HG03025 (cell line): ENCODE measurements around the gene MTHFSD.
"Not testable (repeated sequence)": the region's sequence is repeated elsewhere in the genome, so short reads cannot be mapped to it uniquely, and the experiment has no call there.

Experiments used
- ATAC-seq: cut with Tn5 transposase; IDR thresholded peaks from one replicate; pipeline ENCODE4 v1.9.1; 2021; ENCODE audit warnings: mild to moderate bottlenecking, moderate library complexity; ENCODE audit not compliant: unreplicated experiment, low FRiP score

MTHFSD gene, protein sequence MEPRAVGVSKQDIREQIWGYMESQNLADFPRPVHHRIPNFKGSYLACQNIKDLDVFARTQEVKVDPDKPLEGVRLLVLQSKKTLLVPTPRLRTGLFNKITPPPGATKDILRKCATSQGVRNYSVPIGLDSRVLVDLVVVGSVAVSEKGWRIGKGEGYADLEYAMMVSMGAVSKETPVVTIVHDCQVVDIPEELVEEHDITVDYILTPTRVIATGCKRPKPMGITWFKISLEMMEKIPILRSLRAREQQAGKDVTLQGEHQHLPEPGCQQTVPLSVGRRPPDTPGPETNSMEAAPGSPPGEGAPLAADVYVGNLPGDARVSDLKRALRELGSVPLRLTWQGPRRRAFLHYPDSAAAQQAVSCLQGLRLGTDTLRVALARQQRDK

DNA sequence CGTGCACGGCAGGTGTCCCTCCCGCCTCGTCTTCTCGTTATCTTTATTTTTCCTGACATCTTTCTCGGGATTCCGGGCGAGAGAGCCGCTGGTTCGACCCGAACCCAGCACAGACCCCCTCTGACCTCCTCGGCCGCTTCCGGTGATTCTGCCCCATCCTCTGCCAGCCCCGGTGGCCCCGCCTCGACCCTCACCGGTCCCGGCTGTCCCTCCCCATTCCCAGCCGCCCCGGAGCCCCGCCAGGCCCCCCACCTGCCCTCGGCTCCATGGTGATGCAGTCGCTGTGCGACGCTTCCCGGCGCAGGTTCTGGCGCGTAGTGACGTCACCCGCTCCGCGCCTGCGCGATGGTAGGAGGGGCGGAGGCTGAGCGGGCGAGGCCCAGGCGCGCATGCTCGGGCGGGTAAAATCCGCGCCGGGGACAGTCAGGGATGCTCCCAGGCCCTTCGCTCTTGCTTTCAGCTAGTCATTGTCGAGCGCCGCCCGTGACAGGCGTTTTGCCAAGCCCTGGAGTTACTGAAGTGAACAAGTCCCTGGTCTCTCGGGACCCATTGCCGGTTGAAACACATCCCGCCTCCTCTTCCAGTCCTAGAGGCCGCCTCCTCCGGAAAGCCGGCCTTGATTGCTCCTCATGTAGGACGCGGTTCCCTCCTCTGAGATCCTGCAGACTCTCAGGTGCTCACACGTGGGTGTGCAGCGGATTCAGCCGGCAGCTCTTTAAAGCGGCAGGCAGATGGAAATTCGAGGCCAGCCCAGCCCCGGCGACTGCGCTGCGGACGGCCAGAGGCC, at the start of gene MTHFSD:
Gene MTHFSD (minus strand): TSS at position 319 of the 787 bp plus-strand sequence. CDS start 51 bp downstream, at position 268.
- peak; percentile 85 for ATAC-seq

DNA sequence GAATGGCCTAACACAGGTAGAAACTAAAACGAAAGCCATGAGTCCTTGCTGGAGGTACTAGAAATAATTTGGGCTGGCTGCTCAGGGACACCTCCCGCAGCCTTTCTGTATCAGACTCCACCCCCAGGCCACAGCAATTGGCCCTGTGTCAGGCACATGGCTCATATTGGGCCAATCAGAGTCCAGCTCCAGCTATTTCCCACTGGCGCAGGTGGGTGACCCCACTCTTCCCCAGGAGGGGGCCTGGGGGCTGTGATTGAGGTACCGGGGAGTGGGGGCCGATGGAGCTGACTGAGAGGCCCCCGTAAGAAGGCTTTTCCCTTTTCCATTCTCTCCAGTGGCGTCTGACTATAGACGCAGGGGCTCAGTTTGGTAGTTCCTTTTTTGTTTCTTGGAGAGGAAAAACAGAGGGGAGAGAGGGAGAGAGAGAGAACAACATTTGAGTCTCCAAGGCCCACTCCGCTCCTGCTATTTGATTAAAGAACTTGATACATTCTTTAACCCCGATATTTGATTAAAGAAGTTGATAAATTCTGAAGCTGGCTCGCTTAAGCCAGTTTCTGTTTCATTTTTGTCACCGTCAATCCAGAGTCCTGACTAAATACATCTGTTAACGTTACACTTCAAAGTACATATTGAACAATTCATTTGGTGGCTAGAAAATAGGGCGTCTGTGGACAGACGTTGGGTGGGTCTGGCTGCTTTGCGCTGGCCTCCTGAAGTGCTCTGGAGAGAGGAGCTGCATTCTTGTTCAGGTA, 49.6 kb upstream of the MTHFSD start:
- ATAC-seq: no peak

- ATAC-seq: no peak
Measured at GRCh38 chr16:86602521-86602920, 47.5 kb upstream of the MTHFSD start.

GRCh38 chr16:86601356-86601755, 46.3 kb upstream of the MTHFSD start:
- no peak for ATAC-seq

DNA sequence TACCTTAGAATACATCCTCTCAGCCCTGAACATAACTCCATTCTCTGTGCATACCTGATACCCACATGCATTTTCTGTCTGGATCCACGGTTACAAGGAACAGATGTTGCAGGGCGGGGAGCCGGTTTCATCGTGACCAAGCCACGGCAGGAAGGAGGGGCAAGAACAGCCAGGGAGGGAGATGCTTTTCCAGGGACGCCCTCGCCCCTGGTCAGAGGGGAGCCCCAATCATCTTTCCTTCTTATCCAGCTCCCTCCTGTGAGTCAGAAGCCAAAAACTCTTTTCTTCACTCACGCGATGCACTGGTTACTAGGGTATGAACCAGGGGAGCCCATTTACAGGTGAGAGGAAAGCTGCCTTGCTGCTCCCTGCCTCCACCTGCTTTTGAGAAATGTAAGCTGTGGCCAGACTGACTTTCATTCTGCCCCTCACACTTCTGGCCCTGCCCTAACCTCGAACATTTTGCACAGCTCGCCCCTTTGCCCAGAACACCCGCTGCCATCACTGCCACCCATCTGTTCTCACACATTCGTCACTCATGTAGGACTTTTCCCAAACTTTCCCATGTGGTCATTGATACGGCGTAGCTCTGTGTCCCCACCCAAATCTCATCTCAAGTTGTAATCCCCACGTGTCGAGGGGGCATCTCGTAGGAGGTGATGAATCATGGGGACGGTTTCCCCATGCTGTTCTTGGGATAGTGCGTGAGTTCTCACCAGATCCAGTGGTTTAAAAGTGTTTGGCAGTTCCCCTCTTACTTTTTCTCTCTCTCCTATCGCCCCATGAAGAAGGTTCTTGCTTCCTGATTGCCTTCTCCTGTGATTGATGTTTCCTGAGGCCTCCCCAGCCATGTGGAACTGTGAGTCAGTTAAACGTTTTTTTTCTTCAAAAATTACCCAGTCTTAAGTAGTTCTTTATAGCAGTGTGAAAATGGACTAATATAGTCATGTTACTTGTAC, 43.9 kb upstream of the MTHFSD start:
- ATAC-seq: no peak

DNA sequence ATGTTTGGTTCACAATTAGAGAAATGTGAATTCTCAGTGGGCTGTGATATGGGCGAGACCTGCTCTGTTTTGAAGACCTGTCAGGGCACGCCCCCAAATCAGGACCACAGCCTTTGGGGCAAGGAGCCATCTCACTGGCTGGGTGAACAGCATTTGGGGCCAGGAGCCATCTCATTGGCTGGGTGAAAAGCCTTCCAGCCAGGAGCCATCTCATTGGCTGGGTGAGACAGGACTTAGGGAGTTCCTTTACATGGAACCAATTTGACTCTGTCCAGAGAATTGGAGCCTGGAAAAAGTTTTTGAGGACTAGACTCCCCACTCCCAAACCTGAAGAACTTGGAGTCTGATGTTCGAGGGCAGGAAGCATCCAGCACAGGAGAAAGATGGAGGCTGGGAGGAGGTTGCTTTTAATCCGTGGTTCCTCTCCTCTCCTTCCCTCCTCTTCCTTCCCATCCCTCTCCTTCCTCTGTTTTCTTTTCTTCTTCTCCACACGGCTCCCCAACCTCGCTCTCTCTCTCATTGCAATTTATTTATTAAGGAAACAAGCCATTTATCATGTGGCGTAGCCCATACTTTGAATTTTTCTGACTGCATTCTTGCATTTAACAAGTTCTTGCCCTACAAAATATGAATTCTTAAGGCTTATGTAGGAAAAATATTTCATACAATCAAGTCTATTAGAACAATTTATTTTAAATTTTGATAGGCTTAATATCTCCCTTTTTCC, 43.0 kb upstream of the MTHFSD start:
- no peak for ATAC-seq

DNA sequence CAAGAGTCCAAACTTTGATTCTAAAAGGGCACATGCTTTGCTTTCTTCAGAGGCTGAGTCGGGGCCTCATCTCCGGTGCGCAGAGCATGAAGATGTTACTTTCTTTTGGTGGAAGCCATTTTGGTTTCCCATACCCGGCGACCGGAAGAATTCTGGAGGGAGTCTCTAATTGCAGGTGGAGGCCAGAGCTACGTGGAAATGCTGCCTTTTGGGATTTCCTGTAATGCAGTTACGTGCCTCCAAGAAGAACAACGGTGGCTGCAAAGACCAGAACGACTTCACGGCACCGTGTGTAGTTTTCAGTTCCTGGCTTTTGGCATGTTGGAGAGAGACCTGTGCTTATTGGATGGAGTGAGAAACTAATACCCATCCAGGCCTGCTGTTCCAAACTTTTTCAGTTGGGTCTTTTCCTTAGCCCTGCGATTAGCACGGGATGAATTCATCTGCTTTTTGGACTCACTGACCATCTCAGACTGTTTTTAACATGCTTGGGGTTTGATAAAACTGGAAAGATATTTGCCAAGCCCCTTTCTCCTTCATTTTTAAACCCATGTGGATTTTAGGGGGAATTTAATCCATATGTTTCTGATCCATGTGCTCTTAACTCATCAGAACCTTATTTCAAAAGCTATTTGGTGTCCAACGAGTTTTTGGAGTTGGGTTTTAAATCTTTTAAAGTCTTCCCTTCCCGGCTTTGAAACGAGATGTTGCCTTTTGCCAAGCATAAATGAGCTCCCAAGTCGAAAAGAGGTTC, 42.3 kb upstream of the MTHFSD start:
- ATAC-seq: no peak

- no peak for ATAC-seq
Measured at GRCh38 chr16:86595983-86596605, 41.1 kb upstream of the MTHFSD start.

- ATAC-seq: no peak
Measured at GRCh38 chr16:86594721-86595120, 39.7 kb upstream of the MTHFSD start.

DNA sequence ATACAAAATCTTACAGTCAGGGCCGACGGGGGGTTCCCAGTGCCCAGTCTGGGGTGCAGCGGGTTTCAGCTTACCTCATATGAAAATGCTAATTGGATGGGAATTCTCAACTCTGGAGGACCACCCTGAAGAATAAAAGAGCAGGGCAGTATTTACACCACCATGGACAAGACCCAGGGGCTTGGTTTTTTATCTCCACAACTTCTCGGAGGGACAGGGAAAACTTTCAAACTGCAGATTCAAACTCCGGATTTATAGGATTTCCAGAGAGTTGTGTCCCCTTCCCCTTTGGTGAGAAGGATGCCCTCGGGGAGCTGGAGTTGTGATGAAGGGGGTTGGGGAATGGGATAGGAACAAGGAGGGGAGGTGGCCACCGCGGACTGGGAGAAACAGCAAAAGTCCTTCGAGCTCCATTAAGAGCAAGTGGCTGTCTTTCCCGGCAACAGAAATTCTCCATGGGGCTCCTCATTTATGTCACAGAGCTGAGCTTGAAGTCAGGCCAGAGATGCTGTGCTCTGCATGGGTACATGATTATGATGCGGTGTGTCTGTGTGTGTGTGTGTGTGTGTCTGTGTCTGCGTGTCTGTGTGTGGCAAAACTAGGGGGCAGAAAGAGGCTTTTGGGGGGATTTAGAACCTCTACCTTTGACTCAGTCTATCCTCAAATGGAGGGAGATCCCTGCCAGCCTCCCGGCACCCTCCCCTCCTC, 39.0 kb upstream of the MTHFSD start:
- ATAC-seq: no peak

DNA sequence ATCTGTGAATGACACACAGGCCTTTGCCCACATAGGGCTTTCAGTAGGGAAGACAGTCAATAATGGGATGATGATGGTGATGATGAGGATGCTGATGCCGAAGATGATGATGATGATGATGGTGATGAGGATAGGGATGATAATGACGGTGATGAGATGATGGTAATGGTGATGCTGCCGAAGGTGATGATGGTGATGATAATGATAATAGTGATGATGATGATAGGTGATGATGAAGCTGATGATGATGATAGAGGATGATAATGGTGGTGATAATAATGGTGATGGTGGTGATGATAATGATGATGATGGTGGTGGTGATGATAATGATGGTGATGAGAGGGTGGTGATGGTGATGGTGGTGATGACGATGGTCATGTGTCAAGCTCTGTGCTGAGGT, 36.2 kb upstream of the MTHFSD start:
- no peak for ATAC-seq

- no peak for ATAC-seq
Measured at GRCh38 chr16:86590501-86591144, 35.6 kb upstream of the MTHFSD start.

DNA sequence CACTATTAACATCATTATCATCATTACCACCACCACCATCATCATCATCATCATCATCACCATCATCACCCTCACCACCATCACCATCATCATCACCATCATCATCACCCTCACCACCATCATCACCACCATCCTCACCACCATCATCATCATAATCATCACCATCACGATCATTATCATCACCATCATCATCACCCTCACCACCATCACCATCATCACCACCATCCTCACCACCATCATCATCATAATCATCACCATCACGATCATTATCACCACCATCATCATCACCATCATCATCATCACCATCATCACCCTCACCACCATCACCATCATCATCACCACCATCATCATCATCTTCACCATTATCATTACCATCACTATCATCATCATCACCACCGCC, 32.9 kb upstream of the MTHFSD start:
- ATAC-seq: not testable (repeated sequence)

- ATAC-seq: no peak
Measured at GRCh38 chr16:86587487-86587886, 32.5 kb upstream of the MTHFSD start.

- no peak for ATAC-seq
Measured at GRCh38 chr16:86585821-86586611, 31.0 kb upstream of the MTHFSD start.
